Testis (tissue), 5 donors: ENCODE data around the gene TNFAIP6. TPM values are rescaled to one million over a fixed set of nuclear protein-coding genes. Genes with fewer than 3 reads are reported as not detected.
"Not testable (repeated sequence)": the region's sequence is repeated elsewhere in the genome, so short reads cannot be mapped to it uniquely, and the experiment has no call there.

Experiments
- DNase-seq: peaks from one replicate; pipeline ENCODE4 v3.0.0-alpha.2; 2019
- H3K27ac ChIP-seq, 2 donors: fragments of 200-600 bp; sonication (generic); one replicate each; pipeline ENCODE4 v1.5.1; 2019
- H3K27me3 ChIP-seq: fragments of 200-600 bp; sonication (generic); one replicate; pipeline ENCODE4 v1.5.1; 2019
- H3K36me3 ChIP-seq: fragments of 200-600 bp; sonication (generic); one replicate; pipeline ENCODE4 v1.5.1; 2017; ENCODE audit warnings: low read depth; ENCODE audit errors: missing control alignments
- H3K4me1 ChIP-seq: fragments of 200-600 bp; sonication (generic); one replicate; pipeline ENCODE4 v1.5.1; 2019
- H3K4me3 ChIP-seq, 2 donors: fragments of 200-600 bp; sonication (generic); one replicate each; pipeline ENCODE4 v1.5.1; 2017 to 2019
- H3K9me3 ChIP-seq: fragments of 200-600 bp; sonication (generic); one replicate; pipeline ENCODE4 v1.5.1; 2017
- CTCF ChIP-seq, 3 experiments: fragments of 450-650 bp in 2 of 3; fragments of 200-600 bp in 1 of 3; sonication (generic) in 1 of 3; IDR thresholded peaks; one replicate each; pipeline ENCODE4 v1.5.1; 2016 to 2019; ENCODE audit warnings: antibody characterized with exemption in 3 of 3, mild to moderate bottlenecking in 2 of 3, moderate library complexity in 1 of 3
- POLR2A ChIP-seq: fragments of 450-650 bp; IDR thresholded peaks from one replicate; pipeline ENCODE4 v1.6.1; 2017; ENCODE audit warnings: antibody characterized with exemption, mild to moderate bottlenecking, moderate library complexity
- WGBS, 2 donors: methylation state at CpG; one replicate each; pipeline ENCODE4 v1.1.5; 2018; 5-methylcytosine and 5-hydroxymethylcytosine counted together
- intact Hi-C: fragments of 100-400 bp; cut with DNase I; formaldehyde crosslinking; loops from one replicate; pipeline ENCODE4 v1.15.1; 2023; ENCODE audit warnings: low total_unique reads
- long read RNA-seq, 2 donors: transcript quantifications; one replicate each; lab custom pipeline, GENCODE V29; 2026
- polyA plus RNA-seq: library from polyadenylated mRNA; stranded (reverse); fragments of 350-450 nt; fragmentation: Illumina TruSeq; extraction: RNeasy Lipid Tissue Mini Kit (QIAGEN cat#74804); gene quantifications from one replicate; pipeline ENCODE4 v1.2.3, GENCODE V29; 2014; ENCODE audit warnings: low read depth, low replicate concordance; ENCODE audit not compliant: insufficient read depth
- total RNA-seq, 2 donors: library from RNA; depleted of rRNA; stranded (reverse); fragments of >200 nt; gene quantifications; one replicate each; pipeline ENCODE4 v1.2.3, GENCODE V29; 2016

Gene TNFAIP6
- total RNA-seq: 1 to 10 TPM; 3.3 to 9.4 TPM
- polyA plus RNA-seq: 26.1 TPM
- long read RNA-seq, donor 1: 0 reads
- long read RNA-seq, donor 2: 0 reads

GRCh38 chr2:151357359-151357758 is at the start of gene TNFAIP6:
TNFAIP6 (plus strand) TSS chr2:151357592; CDS start chr2:151357667, 75 bp downstream.
- H3K4me3 ChIP-seq: no peak within 1 kb of the TSS
- TF ChIP-seq POLR2A (no peak), CTCF (IDR thresholded peaks at IDR 0.05) (no peak)
- DNase-seq: no peak
- no peaks in the 10 kb centered on the region for H3K36me3 ChIP-seq
- H3K27ac ChIP-seq: no peak within 1 kb of the TSS
- no peaks in the 10 kb centered on the region for H3K9me3 ChIP-seq
- intact Hi-C loops: no loop called here
- 59 to 73% methylated on average over 3 of the region's 3 CpGs for WGBS, 2 donors
- no peaks in the 10 kb centered on the region for H3K4me1 ChIP-seq
- no peaks in the 10 kb centered on the region for H3K27me3 ChIP-seq

GRCh38 chr2:151310313-151310712 is 47.1 kb upstream of the TNFAIP6 start:
- not testable (repeated sequence) for H3K4me1 ChIP-seq, H3K9me3 ChIP-seq

GRCh38 chr2:151312440-151312839 is 45.0 kb upstream of the TNFAIP6 start:
- H3K36me3 ChIP-seq, H3K4me3 ChIP-seq, H3K9me3 ChIP-seq, intact Hi-C loops, H3K27me3 ChIP-seq, H3K4me1 ChIP-seq, H3K27ac ChIP-seq: not testable (repeated sequence)
- DNase-seq: peak; percentile 27
- WGBS, 2 donors: 55 to 60% methylated on average over 6 of the region's 6 CpGs

More at GRCh38 chr2:151310313-151310712, 47.1 kb upstream of the TNFAIP6 start:
- H3K27ac ChIP-seq, H3K27me3 ChIP-seq, H3K4me3 ChIP-seq, intact Hi-C loops, H3K36me3 ChIP-seq, DNase-seq: not testable (repeated sequence)
- WGBS, 2 donors: 90 to 95% methylated on average over 6 of the region's 6 CpGs

- Histone ChIP-seq H3K4me1 (peaks cover 6% of the 10 kb centered on the region), H3K27me3 (no peaks in the 10 kb centered on the region), H3K27ac (no peak overlapping the region), H3K9me3 (no peaks in the 10 kb centered on the region), H3K4me3 (no peak overlapping the region), H3K36me3 (no peaks in the 10 kb centered on the region)
- whole genome bisulfite sequencing, 2 donors: 43 to 60% methylated on average over 7 of the region's 7 CpGs
- intact Hi-C loops: no loop called here
- TF ChIP-seq POLR2A (no peak), CTCF (IDR thresholded peaks at IDR 0.05) (no peak)
- DNase-seq: peak; percentile 43
Observed at GRCh38 chr2:151315381-151315903, 42.0 kb upstream of the TNFAIP6 start.

GRCh38 chr2:151325581-151326095 is 31.8 kb upstream of the TNFAIP6 start:
- intact Hi-C loops: no loop called here
- no peaks in the 10 kb centered on the region for H3K4me1 ChIP-seq
- 88 to 90% methylated on average over 4 of the region's 4 CpGs for WGBS, 2 donors
- no peaks in the 10 kb centered on the region for H3K9me3 ChIP-seq
- TF ChIP-seq CTCF (IDR thresholded peaks at IDR 0.05): no peak
- no peak for TF ChIP-seq POLR2A
- no peaks in the 10 kb centered on the region for H3K27me3 ChIP-seq
- no peak overlapping the region for H3K4me3 ChIP-seq
- no peak overlapping the region for H3K27ac ChIP-seq
- no peak for DNase-seq
- no peaks in the 10 kb centered on the region for H3K36me3 ChIP-seq

GRCh38 chr2:151326554-151326953 is 30.8 kb upstream of the TNFAIP6 start:
- intact Hi-C loops: no loop called here
- no peaks in the 10 kb centered on the region for H3K9me3 ChIP-seq
- no peak for DNase-seq
- 84 to 87% methylated on average over 1 of the region's 1 CpG for WGBS, 2 donors
- no peaks in the 10 kb centered on the region for H3K36me3 ChIP-seq
- TF ChIP-seq POLR2A (no peak), CTCF (IDR thresholded peaks at IDR 0.05) (no peak)
- no peak overlapping the region for H3K4me3 ChIP-seq
- H3K4me1 ChIP-seq: no peaks in the 10 kb centered on the region
- no peak overlapping the region for H3K27ac ChIP-seq
- H3K27me3 ChIP-seq: no peaks in the 10 kb centered on the region
